ENCODE data around the gene SLC66A3. TPM values are rescaled to one million over a fixed set of nuclear protein-coding genes. Genes with fewer than 3 reads are reported as not detected.

SLC66A3 gene
- total and polyA plus RNA-seq, 2 donors (not counting 1 experiment from before 2014, with no cell fraction given), result 23.7 to 32.4 TPM

GRCh38 chr2:11187731-11188130 lies 32.5 kb downstream of the SLC66A3 start:
- no peak overlapping the region for H3K4me3 ChIP-seq (ENCODE audit: control extremely low read depth in 1 of 5, extremely low read depth in 1 of 5, insufficient read depth in 1 of 5, low read depth in 2 of 5, low read length in 4 of 5)
- WGBS (ENCODE audit: insufficient coverage), result no CpG with 5 or more reads among the region's 2 CpGs
- ChIA-PET CTCF (no interaction called here), POLR2A (no interaction called here)
- TF ChIP-seq EZH2 (IDR thresholded peaks at IDR 0.05; ENCODE audit: borderline replicate concordance, insufficient read depth, low read depth, low read length, poor library complexity, severe bottlenecking) (no peak), CTCF (IDR thresholded peaks at IDR 0.05) (no peak)
- no peaks in the 10 kb centered on the region for H4K20me1 ChIP-seq (ENCODE audit: control insufficient read depth, insufficient read depth, low read length, poor library complexity, severe bottlenecking)
- peaks cover 3 to 13% of the 10 kb centered on the region in 2 experiments for H3K36me3 ChIP-seq (replicated peaks in 1 of 2; ENCODE audit: control extremely low read depth in 1 of 2, control insufficient read depth in 1 of 2, extremely low read depth in 1 of 2, insufficient read depth in 2 of 2, low read length in 1 of 2)
- no peaks in the 10 kb centered on the region for H3K9me3 ChIP-seq (ENCODE audit: control extremely low read depth in 1 of 3, control insufficient read depth in 2 of 3, insufficient read depth in 1 of 3, low read length in 2 of 3)
- no peak overlapping the region for H2AFZ ChIP-seq (ENCODE audit: insufficient read depth, low read depth, low read length, poor library complexity, severe bottlenecking)
- DNase-seq, result no peak
- H3K4me1 ChIP-seq (ENCODE audit: control insufficient read depth in 2 of 2, insufficient read depth in 2 of 2, low read length in 2 of 2), result no peaks in the 10 kb centered on the region
- Mint-ChIP-seq H3K27ac (no peak overlapping the region), H3K9me3 (ENCODE audit: insufficient read depth) (no peaks in the 10 kb centered on the region), H3K27me3 (no peaks in the 10 kb centered on the region), H3K4me3 (no peak overlapping the region), H3K4me1 (no peaks in the 10 kb centered on the region)
- no peaks in the 10 kb centered on the region for H3K27me3 ChIP-seq (replicated peaks in 1 of 4; ENCODE audit: control extremely low read depth in 1 of 4, control insufficient read depth in 3 of 4, insufficient read depth in 4 of 4, low read length in 3 of 4)
- intact Hi-C loops (cut with micrococcal nuclease), result no loop called here
- no peak overlapping the region for H3K9ac ChIP-seq (ENCODE audit: low read length)
- ATAC-seq (ENCODE audit: low read depth), result no peak
- H3K27ac ChIP-seq (ENCODE audit: low read length in 2 of 2), result no peak overlapping the region
- no peak overlapping the region for H3K4me2 ChIP-seq (replicated peaks; ENCODE audit: low read depth, low read length, poor library complexity, severe bottlenecking)
- H3K79me2 ChIP-seq (ENCODE audit: control insufficient read depth, insufficient read depth, low read length), result no peaks in the 10 kb centered on the region

GRCh38 chr2:11196246-11196645 lies 41.0 kb downstream of the SLC66A3 start:
- Histone ChIP-seq H3K27ac (ENCODE audit: low read length in 2 of 2) (no peak overlapping the region), H2AFZ (ENCODE audit: insufficient read depth, low read depth, low read length, poor library complexity, severe bottlenecking) (no peak overlapping the region), H4K20me1 (ENCODE audit: control insufficient read depth, insufficient read depth, low read length, poor library complexity, severe bottlenecking) (no peaks in the 10 kb centered on the region), H3K36me3 (replicated peaks in 1 of 2; ENCODE audit: control extremely low read depth in 1 of 2, control insufficient read depth in 1 of 2, extremely low read depth in 1 of 2, insufficient read depth in 2 of 2, low read length in 1 of 2) (peaks cover 6 to 12% of the 10 kb centered on the region in 2 experiments), H3K27me3 (replicated peaks in 1 of 4; ENCODE audit: control extremely low read depth in 1 of 4, control insufficient read depth in 3 of 4, insufficient read depth in 4 of 4, low read length in 3 of 4) (no peaks in the 10 kb centered on the region), H3K4me2 (replicated peaks; ENCODE audit: low read depth, low read length, poor library complexity, severe bottlenecking) (no peak overlapping the region), H3K9ac (ENCODE audit: low read length) (no peak overlapping the region), H3K4me1 (ENCODE audit: control insufficient read depth in 2 of 2, insufficient read depth in 2 of 2, low read length in 2 of 2) (no peaks in the 10 kb centered on the region), H3K79me2 (ENCODE audit: control insufficient read depth, insufficient read depth, low read length) (no peaks in the 10 kb centered on the region), H3K9me3 (ENCODE audit: control extremely low read depth in 1 of 3, control insufficient read depth in 2 of 3, insufficient read depth in 1 of 3, low read length in 2 of 3) (no peaks in the 10 kb centered on the region), H3K4me3 (ENCODE audit: control extremely low read depth in 1 of 5, extremely low read depth in 1 of 5, insufficient read depth in 1 of 5, low read depth in 2 of 5, low read length in 4 of 5) (no peak overlapping the region)
- no peak for DNase-seq
- Mint-ChIP-seq H3K27ac (no peak overlapping the region), H3K4me1 (no peaks in the 10 kb centered on the region), H3K27me3 (no peaks in the 10 kb centered on the region), H3K9me3 (ENCODE audit: insufficient read depth) (no peaks in the 10 kb centered on the region), H3K4me3 (no peak overlapping the region)
- ChIA-PET CTCF (no interaction called here), POLR2A (interaction anchor here (0.5 kb wide), 1 partner anchor 54 kb away, joined by 7 read pairs; no protein-coding TSS in a partner anchor)
- intact Hi-C loops (cut with micrococcal nuclease), result loop anchor here (5.0 kb wide), 1 partner anchor 64 kb away; a partner anchor contains a TSS
- TF ChIP-seq CTCF (IDR thresholded peaks at IDR 0.05), result no peak
- no peak for TF ChIP-seq EZH2 (IDR thresholded peaks at IDR 0.05; ENCODE audit: borderline replicate concordance, insufficient read depth, low read depth, low read length, poor library complexity, severe bottlenecking)
- no peak for ATAC-seq (ENCODE audit: low read depth)
- WGBS (ENCODE audit: insufficient coverage), result no CpG with 5 or more reads among the region's 3 CpGs

Data from B cell (primary cell).